GM19395 (cell line): ENCODE measurements around the gene ANO9.
"Not testable (repeated sequence)": the region's sequence is repeated elsewhere in the genome, so short reads cannot be mapped to it uniquely, and the experiment has no call there.

ENCODE experiments used
- ATAC-seq: cut with Tn5 transposase; IDR thresholded peaks from one replicate; pipeline ENCODE4 v1.9.1; 2021; ENCODE audit warnings: mild to moderate bottlenecking, moderate library complexity; ENCODE audit not compliant: unreplicated experiment

Gene ANO9

GRCh38 chr11:437228-437870, 4.5 kb downstream of the ANO9 start:
- no peak for ATAC-seq

DNA sequence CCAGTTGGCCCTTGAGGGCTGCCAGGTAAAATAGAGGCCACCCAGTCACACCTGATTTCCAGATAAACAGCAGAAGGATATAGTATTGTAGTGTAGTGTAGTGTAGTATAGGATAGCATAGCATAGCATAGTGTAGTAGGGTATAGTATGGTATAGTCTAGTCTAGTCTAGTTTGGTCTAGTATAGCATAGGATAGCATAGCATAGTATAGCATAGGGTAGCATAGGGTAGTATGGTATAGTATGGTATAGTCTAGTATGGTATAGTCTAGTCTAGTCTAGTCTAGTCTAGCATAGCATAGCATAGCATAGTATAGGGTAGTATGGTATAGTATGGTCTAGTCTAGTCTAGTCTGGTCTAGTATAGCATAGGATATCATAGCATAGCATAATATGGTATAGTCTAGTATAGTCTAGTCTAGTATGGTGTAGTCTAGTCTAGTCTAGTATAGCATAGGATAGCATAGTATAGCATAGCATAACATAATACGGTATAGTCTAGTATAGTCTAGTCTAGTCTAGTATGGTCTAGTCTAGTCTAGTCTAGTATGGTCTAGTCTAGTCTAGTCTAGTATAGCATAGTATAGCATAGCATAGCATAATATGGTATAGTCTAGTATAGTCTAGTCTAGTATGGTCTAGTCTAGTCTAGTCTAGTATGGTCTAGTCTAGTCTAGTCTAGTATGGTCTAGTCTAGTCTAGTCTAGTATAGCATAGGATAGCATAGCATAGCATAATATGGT, 6.6 kb downstream of the ANO9 start:
- ATAC-seq = not testable (repeated sequence)

GRCh38 chr11:434496-434895, 7.3 kb downstream of the ANO9 start:
- no peak for ATAC-seq

DNA sequence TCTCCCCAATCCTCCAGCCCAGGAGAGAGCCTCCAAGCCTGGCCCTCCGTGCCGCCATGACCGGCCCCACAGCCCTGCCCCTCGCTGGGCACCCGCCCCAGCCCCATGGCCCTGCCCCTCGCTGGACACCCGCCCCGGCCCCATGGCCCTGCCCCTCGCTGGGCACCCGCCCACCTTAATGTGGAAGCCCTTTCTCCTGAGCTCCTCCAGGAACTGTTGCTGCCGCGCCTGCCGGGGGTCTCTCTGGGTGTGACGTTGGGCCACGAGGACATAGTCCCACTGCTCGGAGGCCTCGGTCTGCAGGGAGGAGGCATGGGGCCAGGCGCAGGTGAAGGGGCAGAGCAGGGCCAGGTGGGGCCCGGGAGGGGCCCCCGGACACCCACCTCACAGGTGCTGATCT, 8.2 kb downstream of the ANO9 start:
- ATAC-seq = no peak

DNA sequence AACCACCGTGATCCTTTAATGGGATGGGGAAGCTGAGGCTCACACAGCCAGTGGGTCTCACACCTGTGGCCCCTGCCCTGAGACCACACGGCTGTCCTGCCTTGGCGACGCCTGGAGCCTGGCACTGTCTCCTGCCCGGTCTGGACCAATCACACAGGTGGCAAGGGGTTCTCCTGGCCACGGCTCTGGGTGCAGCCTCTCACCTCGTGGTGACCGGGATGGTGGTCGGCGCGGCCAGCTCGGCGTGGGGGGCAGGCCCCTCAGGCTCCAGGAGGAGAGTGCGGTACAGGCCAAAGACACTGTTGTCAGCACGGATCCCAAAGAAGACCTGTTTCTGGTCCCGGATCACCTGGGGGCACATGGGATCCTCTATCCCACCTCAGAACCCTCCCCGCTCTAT, 8.7 kb downstream of the ANO9 start:
- no peak for ATAC-seq

DNA sequence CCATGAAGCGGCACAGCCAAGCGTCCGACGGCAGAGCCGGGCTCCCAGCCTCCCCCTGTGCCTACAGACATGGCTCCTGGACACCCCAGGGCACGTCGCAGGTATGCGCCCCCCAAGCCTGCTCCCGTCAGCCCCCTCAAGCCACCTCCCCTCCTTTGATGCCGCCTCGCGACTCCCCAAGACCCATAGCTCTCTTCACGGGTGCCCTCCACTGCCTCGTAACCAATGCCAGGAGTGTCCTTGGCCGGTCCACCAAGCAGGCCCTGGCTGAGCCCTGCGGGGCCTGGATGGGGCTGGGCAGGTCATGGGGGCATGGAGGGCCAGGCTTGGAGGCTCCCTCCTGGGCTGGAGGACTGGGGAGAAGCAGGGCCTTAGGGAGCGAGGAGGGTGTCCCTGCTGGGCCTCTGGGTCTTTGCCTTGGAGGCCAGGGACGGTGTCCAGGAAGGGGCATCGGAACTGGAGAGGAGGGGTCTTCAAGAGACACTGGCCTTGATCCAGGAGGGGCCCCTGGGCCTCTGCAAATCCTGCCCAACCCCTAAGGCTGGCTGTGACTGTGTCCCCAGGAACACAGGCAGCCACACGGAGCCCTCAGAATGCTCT, 9.2 kb downstream of the ANO9 start:
- ATAC-seq = no peak

DNA sequence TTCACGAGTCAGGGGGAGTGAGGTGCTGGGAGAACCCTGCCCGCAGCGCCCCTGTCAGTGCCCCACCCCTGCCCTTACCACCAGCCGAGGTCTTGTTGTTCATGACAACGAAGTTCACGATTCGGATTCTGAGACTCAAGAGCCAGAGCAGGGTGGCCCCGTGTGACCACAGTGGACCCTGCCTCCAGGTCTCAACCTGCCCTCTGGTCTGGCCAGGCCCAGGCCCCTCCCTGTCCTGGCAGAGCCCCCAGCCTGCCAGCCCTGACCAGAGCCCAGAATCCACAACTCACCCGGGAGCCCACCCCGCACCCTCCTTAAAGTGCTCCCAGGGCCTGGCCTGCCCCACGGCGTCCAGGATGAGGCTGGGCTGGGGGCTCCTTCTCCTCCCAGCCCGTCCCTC, 9.9 kb downstream of the ANO9 start:
- no peak for ATAC-seq

DNA sequence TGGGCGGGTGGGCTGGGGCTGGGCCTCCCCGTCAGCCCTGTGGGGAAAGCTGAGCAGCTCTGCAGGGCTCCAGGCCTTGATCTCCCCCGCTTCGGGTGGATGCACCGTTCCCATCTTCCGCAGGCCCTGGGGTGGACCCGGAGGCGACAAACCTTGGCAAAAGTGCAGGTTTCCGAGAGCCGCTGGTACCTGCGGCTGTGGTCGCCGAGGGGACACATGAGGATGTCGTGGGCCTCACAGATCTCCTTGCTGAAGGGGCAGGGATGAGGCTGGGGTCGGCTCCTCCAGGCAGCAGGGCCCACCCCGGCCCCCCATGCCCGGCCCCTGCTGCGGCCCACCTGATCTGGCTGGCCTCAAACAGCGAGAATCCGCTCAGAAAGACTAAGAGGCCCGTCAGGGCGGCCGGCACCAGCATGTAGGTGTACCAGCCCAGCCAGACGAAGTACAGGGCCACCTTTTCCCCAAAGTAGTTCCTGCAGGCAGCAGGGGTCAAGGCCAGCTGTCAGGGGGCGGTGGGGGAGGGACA, 11.8 kb downstream of the ANO9 start:
- ATAC-seq = no peak

- no peak for ATAC-seq
These were observed 12.4 kb downstream of the ANO9 start for GRCh38 chr11:429391-429790.

DNA sequence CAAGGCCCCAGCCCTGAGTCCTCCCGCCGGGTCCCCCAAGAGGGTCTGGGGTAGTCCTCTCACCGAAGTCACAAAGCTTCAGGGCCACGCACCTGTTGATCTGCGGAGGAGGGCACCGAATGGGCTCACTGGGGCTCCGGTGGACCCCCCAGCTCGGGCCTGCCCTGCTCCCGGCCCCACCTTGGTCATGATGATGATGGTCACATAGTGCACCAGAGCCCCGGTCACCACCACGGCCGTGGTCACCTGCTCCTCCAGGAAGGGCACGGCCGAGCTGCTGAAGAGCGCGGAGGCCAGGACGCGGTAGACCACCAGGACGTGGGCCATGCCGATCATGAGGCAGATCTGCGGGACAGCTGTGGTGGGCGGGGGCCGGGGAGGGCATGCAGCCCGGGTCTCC, 13.5 kb downstream of the ANO9 start:
- no peak for ATAC-seq

DNA sequence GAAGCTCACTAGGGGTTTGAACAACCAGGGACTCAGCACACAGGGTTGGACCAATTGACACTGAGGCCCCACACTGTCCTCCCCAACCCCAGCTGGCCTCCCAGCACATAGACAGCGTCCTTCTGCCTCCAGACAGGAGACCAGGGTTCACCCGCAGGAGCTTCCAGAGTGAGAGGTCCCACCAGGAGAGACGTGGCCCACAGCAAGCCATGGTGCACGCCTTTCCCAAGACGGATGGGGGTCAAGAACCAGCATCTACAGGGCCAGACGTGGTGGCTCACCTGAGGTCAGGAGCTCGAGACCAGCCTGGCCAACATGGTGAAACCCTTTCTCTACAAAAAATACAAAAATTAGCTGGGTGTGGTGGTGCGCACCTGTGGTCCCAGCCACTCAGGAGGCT, 15.0 kb downstream of the ANO9 start:
- ATAC-seq = no peak

- no peak for ATAC-seq
These were observed 16.5 kb downstream of the ANO9 start for GRCh38 chr11:425301-425700.

- ATAC-seq = not testable (repeated sequence)
These were observed 17.0 kb downstream of the ANO9 start for GRCh38 chr11:424766-425165.

DNA sequence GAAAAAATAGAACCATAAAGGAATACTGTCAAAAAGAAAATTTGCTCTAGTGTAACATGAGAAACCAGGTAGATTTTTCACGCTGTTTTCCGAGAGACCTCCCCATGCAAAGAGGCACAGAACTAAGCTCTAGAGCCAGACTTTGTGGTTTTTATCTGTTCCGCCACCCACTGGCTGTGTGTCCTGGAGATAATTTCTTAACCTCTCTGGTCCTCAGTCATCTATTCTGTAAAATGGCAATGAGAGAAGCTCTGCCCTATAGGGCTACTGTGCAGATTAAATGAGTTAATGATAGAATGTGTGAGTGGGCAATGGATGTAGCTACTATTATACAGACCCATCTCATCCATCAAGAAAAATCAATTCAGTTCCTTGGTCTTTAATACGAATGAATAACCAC, 17.6 kb downstream of the ANO9 start:
- no peak for ATAC-seq

DNA sequence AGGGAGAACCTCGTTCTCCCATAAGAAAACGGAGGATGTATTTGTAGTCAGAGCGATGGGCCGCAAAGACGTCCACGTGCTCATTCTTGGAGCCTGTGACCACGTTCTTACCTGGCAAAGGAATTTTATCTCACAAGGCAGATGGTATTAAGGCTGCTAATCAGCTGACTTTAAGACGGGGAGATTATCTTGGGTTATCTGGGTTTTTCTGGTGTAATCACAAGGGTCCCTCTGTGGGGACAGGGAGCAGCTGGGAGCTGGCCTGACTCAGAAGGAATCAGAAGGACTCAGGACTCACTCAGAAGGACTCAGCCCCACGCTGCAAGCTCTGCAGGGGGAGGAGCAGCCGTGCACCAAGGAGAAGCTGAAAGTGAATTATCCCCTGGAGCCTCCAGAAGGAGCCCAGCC, 19.6 kb downstream of the ANO9 start:
- ATAC-seq = no peak

- ATAC-seq = no peak
These were observed 20.9 kb downstream of the ANO9 start for GRCh38 chr11:420911-421321.

DNA sequence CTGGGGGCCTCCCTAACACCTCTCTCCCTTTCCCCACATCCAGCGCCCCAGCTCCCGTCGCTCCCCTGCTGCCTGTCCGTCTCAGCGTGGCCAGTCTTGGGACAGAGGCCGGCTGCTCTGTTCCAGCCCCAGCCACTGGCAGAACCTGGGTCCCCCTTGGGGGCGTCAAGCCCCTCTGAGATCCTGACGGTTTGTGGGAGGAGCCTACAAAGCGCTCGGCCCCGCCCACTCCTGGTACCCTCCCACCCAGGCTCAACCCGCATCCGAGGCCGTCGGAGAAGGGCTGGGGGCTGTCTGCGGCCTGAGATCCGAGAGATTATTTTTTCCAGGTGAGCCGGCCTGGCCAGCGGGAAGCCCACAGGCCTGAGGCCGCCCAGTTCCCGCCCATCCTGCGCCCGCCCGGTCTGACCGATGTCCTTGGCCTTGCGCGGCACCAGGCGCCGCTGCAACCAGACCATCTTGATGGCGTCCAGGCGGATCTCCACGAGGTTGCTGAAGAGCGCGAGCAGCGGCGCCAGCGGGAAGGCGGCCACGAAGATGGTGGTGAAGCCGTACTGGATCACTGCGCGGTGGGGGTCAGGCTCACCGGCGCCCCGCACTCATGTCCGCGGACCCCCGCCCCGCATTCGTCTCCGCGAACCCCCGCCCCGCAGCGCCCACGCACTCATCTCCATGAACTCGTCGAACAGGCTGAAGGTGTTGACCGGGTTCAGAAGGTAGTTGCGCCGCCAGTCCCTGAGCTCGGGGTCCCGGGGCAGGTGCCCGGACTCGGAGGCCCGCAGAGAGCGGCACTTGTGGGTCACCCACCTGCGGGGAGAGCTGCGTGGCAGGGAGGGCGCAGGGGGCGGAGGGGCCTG, 21.5 kb downstream of the ANO9 start:
- no peak for ATAC-seq

DNA sequence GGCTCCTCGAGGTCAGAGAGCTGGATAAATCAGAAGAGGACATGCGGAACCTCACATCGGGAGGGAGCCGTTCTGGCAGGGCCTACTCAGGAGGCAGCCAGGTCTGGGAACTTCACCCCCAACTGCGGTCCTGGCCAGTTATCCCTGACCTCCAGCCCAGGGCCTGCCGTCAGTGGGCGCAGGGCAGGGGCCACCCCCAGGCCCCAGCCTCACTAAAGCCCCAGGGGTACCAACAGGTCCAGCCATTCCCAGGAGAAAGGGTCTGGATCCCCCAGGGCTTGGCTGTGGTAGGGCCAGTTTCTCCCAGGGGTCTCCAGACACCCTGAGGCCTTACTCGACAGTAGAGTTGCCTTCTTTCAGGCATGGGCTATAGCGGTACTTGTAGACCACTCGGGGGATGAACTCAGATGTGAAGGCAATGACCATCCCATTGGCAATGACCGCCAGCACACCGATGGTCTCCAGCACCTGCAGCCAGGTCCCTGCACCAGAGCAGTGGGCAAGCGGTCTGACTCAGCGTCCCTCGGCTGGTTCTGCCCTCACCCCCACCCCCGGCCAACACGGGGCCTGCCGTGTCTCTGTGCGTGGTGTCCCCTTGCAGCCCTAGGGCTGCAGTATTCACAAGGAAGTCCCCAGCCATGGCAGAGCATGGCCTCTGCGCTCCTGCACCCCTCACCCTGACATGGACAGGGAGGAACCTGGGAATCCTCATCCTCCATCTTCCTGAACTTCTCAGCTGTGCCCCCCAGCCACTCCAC, 22.4 kb downstream of the ANO9 start:
- ATAC-seq = no peak

DNA sequence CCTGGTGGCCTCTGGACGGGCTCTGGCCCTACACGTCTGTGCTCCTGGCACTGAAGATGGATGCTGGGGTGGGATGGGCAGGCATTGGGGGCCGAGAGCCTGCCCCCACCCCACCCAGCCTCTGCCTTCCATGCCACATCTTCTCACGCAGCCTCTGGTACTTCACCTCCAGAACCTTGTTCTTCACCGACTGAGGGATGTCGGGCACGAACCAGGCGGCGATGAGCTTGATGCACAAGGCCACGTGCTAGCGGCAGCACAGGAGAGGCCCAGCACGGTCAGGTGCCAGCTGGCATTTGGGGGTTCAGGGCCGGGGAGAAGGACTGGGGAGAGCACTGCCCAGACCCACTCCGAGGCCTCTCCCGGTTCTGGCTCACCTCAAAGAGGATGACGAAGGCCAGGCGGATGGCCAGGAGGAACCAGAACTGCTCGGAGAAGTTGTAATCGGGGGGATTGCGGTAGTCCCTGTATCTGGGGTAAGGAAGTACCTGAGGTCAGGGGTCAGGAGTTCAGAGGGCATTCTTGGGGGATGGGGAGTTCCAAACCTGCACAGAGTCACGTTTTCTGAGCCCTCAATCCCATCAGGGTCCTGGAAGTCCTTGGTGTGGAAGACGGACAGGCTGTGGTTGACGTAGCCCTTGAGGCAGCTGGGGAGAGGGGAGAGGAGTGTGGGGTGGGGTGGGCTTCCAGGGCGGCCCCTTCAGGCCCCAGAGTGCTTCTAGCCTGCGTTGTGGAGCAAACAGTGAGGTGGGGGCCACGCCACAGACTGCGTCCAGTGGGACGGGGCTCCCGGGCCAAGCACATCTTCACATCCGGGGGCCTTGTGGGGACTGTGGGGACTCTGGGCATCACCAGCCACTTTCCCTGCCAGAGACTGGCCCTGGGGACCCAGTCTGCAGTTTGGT, 23.2 kb downstream of the ANO9 start:
- no peak for ATAC-seq
